Measurements from ENCODE around the gene C1orf232.

C1orf232 gene

DNA sequence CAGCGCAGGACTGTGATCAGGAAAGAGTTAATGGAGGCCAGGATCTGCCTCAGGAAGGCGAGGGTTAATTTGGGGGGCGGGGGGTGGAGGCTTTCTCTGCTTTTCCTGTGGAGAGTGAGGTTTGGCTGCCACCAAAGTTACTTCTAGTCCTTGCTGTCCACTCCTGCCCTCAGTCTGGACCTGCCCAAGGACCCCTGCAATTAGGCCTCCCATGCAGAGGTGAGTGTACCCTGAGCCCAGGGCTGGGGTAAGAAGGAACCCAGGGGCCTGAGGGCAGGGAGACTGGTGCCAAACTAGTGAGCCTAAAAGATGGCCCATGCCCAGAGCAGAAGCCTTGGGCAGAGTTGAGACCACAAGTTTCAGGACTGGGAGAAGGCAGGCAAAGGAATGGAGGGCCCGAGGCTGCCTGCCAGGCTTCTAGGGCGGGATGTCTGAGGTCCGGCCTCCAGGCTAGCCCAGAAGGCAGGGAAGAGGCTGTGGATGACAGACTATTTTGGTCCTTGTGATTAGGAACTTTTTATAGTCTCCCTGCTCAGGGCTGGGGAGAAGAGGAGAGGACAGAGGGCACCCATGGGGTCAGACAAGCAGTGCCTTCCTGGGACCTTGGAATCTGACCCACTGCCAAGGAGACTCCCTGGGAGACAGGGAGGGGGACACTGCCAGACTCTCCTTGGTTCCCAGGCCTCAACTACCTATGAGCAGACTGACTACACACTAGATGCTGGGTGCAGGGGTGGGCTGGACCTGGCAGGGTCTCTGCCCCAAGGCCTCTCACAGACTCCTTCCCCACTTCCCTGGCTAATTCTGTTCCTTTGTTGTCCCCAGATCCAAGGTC is 9.6 kb downstream of the C1orf232 start, which contains the start of gene FAM110D:
FAM110D (plus strand) TSS at position 172 of the 835 bp plus-strand sequence. CDS start 2,213 bp downstream, outside the sequence.
- TF ChIP-seq TEAD4 (IDR thresholded peaks at IDR 0.05): no peak
- TF ChIP-seq TAF1 (IDR thresholded peaks at IDR 0.05; ENCODE audit: low read depth): no peak
- TF ChIP-seq, protein P1, sequence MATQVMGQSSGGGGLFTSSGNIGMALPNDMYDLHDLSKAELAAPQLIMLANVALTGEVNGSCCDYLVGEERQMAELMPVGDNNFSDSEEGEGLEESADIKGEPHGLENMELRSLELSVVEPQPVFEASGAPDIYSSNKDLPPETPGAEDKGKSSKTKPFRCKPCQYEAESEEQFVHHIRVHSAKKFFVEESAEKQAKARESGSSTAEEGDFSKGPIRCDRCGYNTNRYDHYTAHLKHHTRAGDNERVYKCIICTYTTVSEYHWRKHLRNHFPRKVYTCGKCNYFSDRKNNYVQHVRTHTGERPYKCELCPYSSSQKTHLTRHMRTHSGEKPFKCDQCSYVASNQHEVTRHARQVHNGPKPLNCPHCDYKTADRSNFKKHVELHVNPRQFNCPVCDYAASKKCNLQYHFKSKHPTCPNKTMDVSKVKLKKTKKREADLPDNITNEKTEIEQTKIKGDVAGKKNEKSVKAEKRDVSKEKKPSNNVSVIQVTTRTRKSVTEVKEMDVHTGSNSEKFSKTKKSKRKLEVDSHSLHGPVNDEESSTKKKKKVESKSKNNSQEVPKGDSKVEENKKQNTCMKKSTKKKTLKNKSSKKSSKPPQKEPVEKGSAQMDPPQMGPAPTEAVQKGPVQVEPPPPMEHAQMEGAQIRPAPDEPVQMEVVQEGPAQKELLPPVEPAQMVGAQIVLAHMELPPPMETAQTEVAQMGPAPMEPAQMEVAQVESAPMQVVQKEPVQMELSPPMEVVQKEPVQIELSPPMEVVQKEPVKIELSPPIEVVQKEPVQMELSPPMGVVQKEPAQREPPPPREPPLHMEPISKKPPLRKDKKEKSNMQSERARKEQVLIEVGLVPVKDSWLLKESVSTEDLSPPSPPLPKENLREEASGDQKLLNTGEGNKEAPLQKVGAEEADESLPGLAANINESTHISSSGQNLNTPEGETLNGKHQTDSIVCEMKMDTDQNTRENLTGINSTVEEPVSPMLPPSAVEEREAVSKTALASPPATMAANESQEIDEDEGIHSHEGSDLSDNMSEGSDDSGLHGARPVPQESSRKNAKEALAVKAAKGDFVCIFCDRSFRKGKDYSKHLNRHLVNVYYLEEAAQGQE (IDR thresholded peaks at IDR 0.05; ENCODE audit: low read depth): no peak
- TF ChIP-seq CREB1 (IDR thresholded peaks at IDR 0.05; ENCODE audit: low read depth): no peak
- TF ChIP-seq, protein P2, sequence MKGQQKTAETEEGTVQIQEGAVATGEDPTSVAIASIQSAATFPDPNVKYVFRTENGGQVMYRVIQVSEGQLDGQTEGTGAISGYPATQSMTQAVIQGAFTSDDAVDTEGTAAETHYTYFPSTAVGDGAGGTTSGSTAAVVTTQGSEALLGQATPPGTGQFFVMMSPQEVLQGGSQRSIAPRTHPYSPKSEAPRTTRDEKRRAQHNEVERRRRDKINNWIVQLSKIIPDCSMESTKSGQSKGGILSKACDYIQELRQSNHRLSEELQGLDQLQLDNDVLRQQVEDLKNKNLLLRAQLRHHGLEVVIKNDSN (IDR thresholded peaks at IDR 0.05): no peak
- TF ChIP-seq EGR1 (IDR thresholded peaks at IDR 0.05): no peak
- TF ChIP-seq, protein P3, sequence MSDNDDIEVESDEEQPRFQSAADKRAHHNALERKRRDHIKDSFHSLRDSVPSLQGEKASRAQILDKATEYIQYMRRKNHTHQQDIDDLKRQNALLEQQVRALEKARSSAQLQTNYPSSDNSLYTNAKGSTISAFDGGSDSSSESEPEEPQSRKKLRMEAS (IDR thresholded peaks at IDR 0.05): no peak
- no peak for TF ChIP-seq CEBPB (IDR thresholded peaks at IDR 0.05)
- no peak for TF ChIP-seq EP300 (IDR thresholded peaks at IDR 0.05; ENCODE audit: borderline replicate concordance)
- TF ChIP-seq NFIC (IDR thresholded peaks at IDR 0.05): no peak
- no peak for TF ChIP-seq FOXM1 (IDR thresholded peaks at IDR 0.05; ENCODE audit: borderline replicate concordance, low read depth)
- TF ChIP-seq RAD21 (IDR thresholded peaks at IDR 0.05; ENCODE audit: low read depth): no peak
- TF ChIP-seq YY1 (IDR thresholded peaks at IDR 0.05; ENCODE audit: low read depth): no peak
- no peak for TF ChIP-seq TCF12 (IDR thresholded peaks at IDR 0.05; ENCODE audit: low read depth)
- no peak for TF ChIP-seq ZBTB7A (IDR thresholded peaks at IDR 0.05; ENCODE audit: low read depth)

DNA sequence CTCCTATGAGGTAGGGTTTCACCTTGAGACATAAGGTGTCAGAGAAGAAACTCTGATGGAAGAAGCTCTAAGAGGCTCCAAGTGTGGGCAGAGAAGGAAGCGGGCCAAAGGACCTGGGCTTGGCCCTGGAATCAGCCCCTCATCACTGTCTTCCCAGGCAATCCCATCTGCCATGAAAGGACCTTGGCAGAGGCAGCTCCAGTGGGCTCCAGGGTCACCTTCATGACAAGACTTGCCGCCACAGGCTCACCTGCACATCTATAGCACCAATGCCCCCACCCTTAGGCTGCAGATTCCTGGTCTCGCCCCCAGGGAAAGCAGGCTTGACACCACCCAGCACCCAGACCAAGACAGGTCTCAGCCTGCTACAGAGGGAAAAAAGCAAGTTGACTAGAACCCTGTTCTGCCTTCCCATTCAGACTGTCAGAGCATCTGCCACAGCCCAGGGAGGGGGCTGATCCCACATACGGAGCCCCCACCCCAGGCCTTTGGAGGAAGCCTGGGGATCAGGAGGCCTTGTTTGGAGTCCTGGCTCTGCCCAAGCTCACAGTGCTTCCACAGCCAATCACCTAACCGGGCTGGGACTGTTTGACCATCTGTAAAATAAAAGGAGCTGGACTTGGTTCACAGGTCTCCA is 10.4 kb downstream of the C1orf232 start:
- TF ChIP-seq FOXM1 (IDR thresholded peaks at IDR 0.05; ENCODE audit: borderline replicate concordance, low read depth) (no peak), YY1 (IDR thresholded peaks at IDR 0.05; ENCODE audit: low read depth) (no peak), ZBTB7A (IDR thresholded peaks at IDR 0.05; ENCODE audit: low read depth) (no peak)

DNA sequence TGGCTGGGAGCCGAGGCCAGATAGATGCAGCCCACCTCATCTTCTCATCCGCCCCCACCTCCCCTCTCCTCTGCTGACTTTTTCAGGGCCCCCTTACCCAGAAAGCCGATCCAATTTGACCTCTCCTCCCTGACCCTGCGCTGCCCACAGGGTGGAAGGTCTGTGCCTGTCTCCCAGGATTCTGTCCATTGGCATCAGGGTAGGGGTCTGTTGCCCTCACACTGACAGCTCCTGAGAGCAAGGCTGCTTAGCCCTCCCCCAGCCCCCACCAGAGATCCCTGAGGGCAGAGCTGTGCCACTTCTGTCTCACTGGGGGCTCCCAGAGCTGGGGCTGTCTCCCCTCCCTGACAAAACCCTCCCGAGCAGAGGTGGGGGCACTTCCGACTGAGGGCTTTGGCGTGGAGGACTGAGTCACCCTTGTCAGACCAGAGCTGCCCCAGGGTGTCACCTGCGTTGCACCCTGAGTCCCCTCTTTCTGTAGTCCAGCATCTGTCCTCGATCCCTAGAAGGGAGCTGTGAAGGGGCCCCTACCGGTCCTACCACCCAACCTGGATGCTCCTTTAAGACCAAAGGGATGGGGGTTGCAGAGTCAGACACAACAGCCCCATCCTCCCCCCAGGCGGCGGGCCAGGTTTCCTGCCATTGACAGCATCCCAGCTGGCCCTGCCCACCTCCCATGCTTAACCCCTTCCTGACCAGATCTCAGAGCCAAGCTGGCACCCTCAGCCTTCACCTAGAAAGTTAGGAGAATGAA is 12.3 kb downstream of the C1orf232 start:
- TF ChIP-seq TEAD4 (IDR thresholded peaks at IDR 0.05): no peak
- no peak for TF ChIP-seq TAF1 (IDR thresholded peaks at IDR 0.05; ENCODE audit: low read depth)
- no peak for TF ChIP-seq NFIC (IDR thresholded peaks at IDR 0.05)

DNA sequence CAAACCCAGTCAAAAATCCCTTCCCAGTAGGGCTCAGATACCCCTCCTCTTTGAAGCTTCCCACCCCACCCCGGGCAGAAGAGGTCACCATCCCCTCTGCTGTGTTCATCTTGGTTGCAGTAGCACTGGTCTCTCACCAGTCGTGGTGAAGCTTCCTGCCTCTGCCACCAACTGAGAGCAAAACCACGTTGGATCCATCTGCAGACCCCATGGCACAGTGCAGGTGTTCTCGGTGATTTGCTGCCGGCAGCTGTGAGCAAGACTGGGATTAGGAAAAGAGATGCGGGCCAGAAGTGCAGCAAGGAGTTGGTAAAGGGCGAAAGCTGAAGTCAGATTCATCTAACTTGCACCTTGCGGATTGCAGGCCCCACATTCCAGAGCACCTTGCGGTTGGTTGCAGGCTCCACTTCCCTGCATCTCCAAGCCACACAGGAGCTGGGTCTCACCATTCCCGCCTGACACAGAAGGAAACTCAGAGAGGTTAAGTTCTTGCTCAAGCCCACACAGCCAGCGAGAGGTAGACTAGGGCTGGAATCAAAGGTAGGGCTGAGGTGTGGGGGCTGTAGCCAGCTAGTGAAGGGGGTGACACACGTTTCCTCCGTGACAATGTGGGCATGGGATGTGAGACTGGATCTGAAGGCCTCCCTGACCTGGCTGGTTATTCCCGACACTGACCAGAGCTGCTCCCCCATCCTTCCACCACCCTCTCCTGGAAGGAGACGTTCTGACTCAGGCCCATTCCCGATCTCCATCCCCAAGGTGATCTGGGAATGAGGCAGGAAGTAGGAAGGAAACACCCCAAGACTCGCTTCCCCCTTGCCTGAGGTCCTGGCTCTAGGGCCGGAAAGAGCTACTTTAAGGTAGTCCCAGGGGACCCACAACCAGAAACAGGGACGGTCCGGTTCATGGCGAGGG is 13.1 kb downstream of the C1orf232 start:
- TF ChIP-seq, protein P3 (IDR thresholded peaks at IDR 0.05): no peak
- no peak for TF ChIP-seq NFIC (IDR thresholded peaks at IDR 0.05)
- TF ChIP-seq TAF1 (IDR thresholded peaks at IDR 0.05; ENCODE audit: low read depth): no peak
- TF ChIP-seq, protein P2 (IDR thresholded peaks at IDR 0.05): no peak
- TF ChIP-seq, protein P1 (IDR thresholded peaks at IDR 0.05; ENCODE audit: low read depth): no peak
- TF ChIP-seq TEAD4 (IDR thresholded peaks at IDR 0.05): no peak
- no peak for TF ChIP-seq EGR1 (IDR thresholded peaks at IDR 0.05)
- TF ChIP-seq EP300 (IDR thresholded peaks at IDR 0.05; ENCODE audit: borderline replicate concordance): no peak
- TF ChIP-seq YY1 (IDR thresholded peaks at IDR 0.05; ENCODE audit: low read depth): no peak
- TF ChIP-seq ZBTB7A (IDR thresholded peaks at IDR 0.05; ENCODE audit: low read depth): no peak
- no peak for TF ChIP-seq FOXM1 (IDR thresholded peaks at IDR 0.05; ENCODE audit: borderline replicate concordance, low read depth)
- TF ChIP-seq CEBPB (IDR thresholded peaks at IDR 0.05): no peak
- TF ChIP-seq CREB1 (IDR thresholded peaks at IDR 0.05; ENCODE audit: low read depth): no peak
- TF ChIP-seq TCF12 (IDR thresholded peaks at IDR 0.05; ENCODE audit: low read depth): no peak
- no peak for TF ChIP-seq RAD21 (IDR thresholded peaks at IDR 0.05; ENCODE audit: low read depth)
